Peyer's patch (tissue), 4 donors: ENCODE results near the gene DNAJB12.

Source experiments
- CTCF ChIP-seq, 6 experiments: fragments of 450-650 bp in 4 of 6; fragments of 200-600 bp in 2 of 6; sonication (generic) in 1 of 6; IDR thresholded peaks; one replicate each; pipeline ENCODE4 v1.5.1; 2017 to 2019; ENCODE audit warnings: antibody characterized with exemption in 6 of 6, mild to moderate bottlenecking in 3 of 6, moderate library complexity in 1 of 6
- POLR2A ChIP-seq, 2 donors: fragments of 450-650 bp; IDR thresholded peaks; one replicate each; pipeline ENCODE4 v1.5.1; 2017; ENCODE audit warnings: antibody characterized with exemption in 2 of 2, mild to moderate bottlenecking in 2 of 2, moderate library complexity in 2 of 2

- TF ChIP-seq POLR2A (IDR thresholded peaks at IDR 0.05): no peak
- TF ChIP-seq CTCF (IDR thresholded peaks at IDR 0.05): no peak
Observed at GRCh38 chr10:72320676-72321247, 34.0 kb downstream of the DNAJB12 start.
